Spleen (tissue), 7 donors: ENCODE data around the gene PRKG1.

Experiments used
- CTCF ChIP-seq, 11 experiments: fragments of 200-600 bp in 7 of 11; fragments of 450-650 bp in 4 of 11; sonication (generic) in 4 of 11; IDR thresholded peaks in 8 of 11; conservative IDR thresholded peaks in 3 of 11; 1 replicate in 7 of 11; 2 replicates in 4 of 11; pipeline versions ENCODE4 v1.4.0 to v1.8.0; 2016 to 2021; ENCODE audit warnings: antibody characterized with exemption in 11 of 11, inconsistent platforms in 4 of 11, mild to moderate bottlenecking in 1 of 11
- POLR2A ChIP-seq, 3 donors: fragments of 450-650 bp; IDR thresholded peaks; one replicate each; pipeline ENCODE4 v1.5.1; 2017; ENCODE audit warnings: antibody characterized with exemption in 3 of 3, mild to moderate bottlenecking in 1 of 3
- donor health status: DM: no; HTN: no; CAD: no; lungs with moderate emphysema.
- donor health status: DM: no; HTN: no; CAD: no.
- donor health status: DM: no; HTN: no; CAD: no.

- TF ChIP-seq POLR2A (IDR thresholded peaks at IDR 0.05) (no peak), CTCF (IDR thresholded peaks at IDR 0.05 in 8 of 11, conservative IDR thresholded peaks at IDR 0.05 in 3 of 11) (no peak)
These were observed 624.3 kb downstream of the PRKG1 start for GRCh38 chr10:51698473-51699063.
